Activated naive CD8-positive, alpha-beta T cell treated with anti-CD3 and anti-CD28 coated beads, Interleukin-2, amount 50 U/mL, for 24 hours (primary cell): Measurements from ENCODE around the gene USP22.
"Not testable (repeated sequence)": the region's sequence is repeated elsewhere in the genome, so short reads cannot be mapped to it uniquely, and the experiment has no call there.

Experiments used
- ATAC-seq: fragments of 150-1000 bp; cut with Tn5 transposase; one replicate; pipeline ENCODE4 v1.10.0; 2021
- DNase-seq: peaks from one replicate; pipeline ENCODE4 v3.0.0; 2021
- H3K27ac Mint-ChIP-seq: one replicate; pipeline ENCODE4 v1.8.0; 2021; ENCODE audit warnings: mild to moderate bottlenecking, mixed read lengths
- H3K27me3 Mint-ChIP-seq: one replicate; pipeline ENCODE4 v1.8.0; 2021; ENCODE audit warnings: mixed read lengths
- H3K36me3 Mint-ChIP-seq: one replicate; pipeline ENCODE4 v1.8.0; 2021; ENCODE audit warnings: low read depth, mixed read lengths
- H3K4me1 Mint-ChIP-seq: one replicate; pipeline ENCODE4 v1.8.0; 2021; ENCODE audit warnings: mixed read lengths
- H3K4me3 Mint-ChIP-seq: one replicate; pipeline ENCODE4 v1.8.0; 2021; ENCODE audit warnings: mild to moderate bottlenecking, moderate library complexity, mixed read lengths
- H3K9me3 Mint-ChIP-seq: one replicate; pipeline ENCODE4 v1.8.0; 2021; ENCODE audit warnings: mixed read lengths

USP22 gene

DNA sequence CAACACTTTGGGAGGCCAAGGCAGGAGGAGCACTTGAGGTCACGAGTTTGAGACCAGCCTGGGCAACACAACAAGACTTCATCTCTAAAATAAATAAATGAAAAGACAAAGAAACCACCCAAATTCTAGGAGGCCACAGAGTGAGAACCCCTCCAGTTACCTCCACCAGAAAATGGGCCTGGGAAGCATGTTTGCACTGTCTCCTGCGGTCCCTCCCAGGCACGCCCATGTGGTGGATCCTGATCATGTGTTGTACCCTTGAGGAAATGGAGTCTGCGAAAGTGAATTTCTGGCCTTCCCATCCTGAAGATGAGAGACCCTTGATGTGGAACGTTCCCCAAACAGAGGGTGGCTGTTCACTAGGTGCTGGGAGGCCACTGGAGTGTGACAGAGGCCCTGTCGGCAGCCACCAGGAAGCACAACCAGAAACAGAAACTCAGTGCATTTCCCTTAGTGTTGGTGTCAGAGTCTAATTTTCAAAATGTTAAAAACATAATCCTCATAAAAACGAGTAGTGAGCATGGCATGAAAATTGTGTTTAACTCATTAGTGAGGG, 19.2 kb upstream of the USP22 start:
- H3K36me3 Mint-ChIP-seq: no peaks in the 10 kb centered on the region
- peaks cover 3% of the 10 kb centered on the region for H3K27me3 Mint-ChIP-seq
- no peak overlapping the region for H3K4me3 Mint-ChIP-seq
- H3K4me1 Mint-ChIP-seq: peaks cover 4% of the 10 kb centered on the region
- ATAC-seq (no peak), DNase-seq (no peak)
- no peak overlapping the region for H3K27ac Mint-ChIP-seq
- no peaks in the 10 kb centered on the region for H3K9me3 Mint-ChIP-seq

DNA sequence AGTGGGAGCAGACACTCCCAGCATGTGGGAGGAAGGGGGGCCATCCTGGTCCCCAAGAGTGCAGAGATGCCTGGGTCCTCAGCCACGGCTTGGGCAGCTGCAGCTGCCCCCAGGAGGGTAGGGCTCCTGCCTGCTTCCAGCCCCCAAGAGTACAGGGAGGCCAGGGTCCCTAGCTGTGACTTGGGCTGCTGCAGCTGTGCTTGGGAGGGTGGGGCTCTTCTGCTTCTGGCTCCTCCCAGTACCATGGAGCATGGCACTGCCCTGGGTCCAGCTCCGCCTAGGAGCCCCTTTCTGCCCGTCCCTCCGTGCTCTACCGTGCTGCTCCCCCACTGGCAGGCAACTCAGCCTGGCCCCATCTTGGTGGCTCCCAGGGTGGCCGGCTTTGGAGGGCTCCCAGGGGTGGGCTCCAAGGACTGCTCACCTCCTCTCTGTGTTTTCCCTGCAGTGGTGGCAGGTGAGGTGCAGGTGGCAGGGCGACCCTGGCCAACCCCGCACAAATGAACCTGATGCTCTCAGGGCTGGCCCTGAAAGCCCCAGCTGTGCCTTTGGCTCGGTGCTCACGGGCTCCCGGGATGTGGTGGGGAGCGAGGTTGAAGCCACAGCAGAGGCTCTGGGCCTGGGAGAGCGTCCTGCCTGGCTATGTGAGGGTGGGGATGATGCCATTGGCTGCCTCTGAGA, 18.5 kb upstream of the USP22 start:
- no peak for ATAC-seq

GRCh38 chr17:21059761-21060160, 16.9 kb upstream of the USP22 start:
- ATAC-seq (no peak), DNase-seq (no peak)
- no peaks in the 10 kb centered on the region for H3K36me3 Mint-ChIP-seq
- H3K4me3 Mint-ChIP-seq: no peak overlapping the region
- no peak overlapping the region for H3K27ac Mint-ChIP-seq
- no peaks in the 10 kb centered on the region for H3K9me3 Mint-ChIP-seq
- peaks cover 4% of the 10 kb centered on the region for H3K4me1 Mint-ChIP-seq
- peaks cover 5% of the 10 kb centered on the region for H3K27me3 Mint-ChIP-seq

More for the DNA sequence above, 18.5 kb upstream of the USP22 start:
- H3K9me3 Mint-ChIP-seq: no peaks in the 10 kb centered on the region
- no peak overlapping the region for H3K4me3 Mint-ChIP-seq
- no peaks in the 10 kb centered on the region for H3K36me3 Mint-ChIP-seq
- H3K27ac Mint-ChIP-seq: no peak overlapping the region
- H3K4me1 Mint-ChIP-seq: peaks cover 4% of the 10 kb centered on the region
- H3K27me3 Mint-ChIP-seq: peaks cover 3% of the 10 kb centered on the region
- no peak for DNase-seq

GRCh38 chr17:21058098-21058893, 15.5 kb upstream of the USP22 start:
- Mint-ChIP-seq H3K4me1 (peaks cover 4% of the 10 kb centered on the region), H3K27me3 (peaks cover 8% of the 10 kb centered on the region), H3K4me3 (no peak overlapping the region), H3K9me3 (no peaks in the 10 kb centered on the region), H3K27ac (no peak overlapping the region), H3K36me3 (no peaks in the 10 kb centered on the region)
- ATAC-seq (no peak), DNase-seq (no peak)

DNA sequence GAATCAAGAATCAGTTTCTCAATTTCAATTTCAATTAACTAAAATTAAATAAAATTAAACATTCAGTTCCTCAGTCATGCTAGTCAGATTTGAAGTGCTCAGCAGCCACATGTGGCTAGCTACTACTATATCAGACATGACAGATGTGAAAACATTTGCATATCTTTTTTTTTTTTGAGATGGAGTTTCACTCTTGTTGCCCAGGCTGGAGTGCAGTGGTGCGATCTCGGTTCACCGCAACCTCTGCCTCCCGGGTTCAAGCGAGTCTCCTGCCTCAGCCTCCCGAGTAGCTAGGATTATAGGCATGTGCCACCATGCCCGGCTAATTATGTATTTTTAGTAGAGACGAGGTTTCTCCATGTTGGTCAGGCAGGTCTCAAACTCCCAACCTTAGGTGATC, 10.2 kb upstream of the USP22 start:
- not testable (repeated sequence) for H3K9me3 Mint-ChIP-seq, H3K4me1 Mint-ChIP-seq, DNase-seq, H3K27ac Mint-ChIP-seq, H3K4me3 Mint-ChIP-seq, H3K36me3 Mint-ChIP-seq, ATAC-seq
- H3K27me3 Mint-ChIP-seq: peaks cover 12% of the 10 kb centered on the region

GRCh38 chr17:21049457-21049856, 6.6 kb upstream of the USP22 start:
- H3K9me3 Mint-ChIP-seq: no peaks in the 10 kb centered on the region
- H3K27me3 Mint-ChIP-seq: peaks cover 7% of the 10 kb centered on the region
- DNase-seq (no peak), ATAC-seq (no peak)
- H3K27ac Mint-ChIP-seq: no peak overlapping the region
- peaks cover 3% of the 10 kb centered on the region for H3K4me1 Mint-ChIP-seq
- no peaks in the 10 kb centered on the region for H3K36me3 Mint-ChIP-seq
- no peak overlapping the region for H3K4me3 Mint-ChIP-seq

- DNase-seq: no peak
- no peaks in the 10 kb centered on the region for H3K9me3 Mint-ChIP-seq
- H3K27ac Mint-ChIP-seq: no peak overlapping the region
- no peak overlapping the region for H3K4me3 Mint-ChIP-seq
- ATAC-seq: no peak
- H3K27me3 Mint-ChIP-seq: peaks cover 3% of the 10 kb centered on the region
- H3K36me3 Mint-ChIP-seq: peaks cover 4% of the 10 kb centered on the region
- peaks cover 14% of the 10 kb centered on the region for H3K4me1 Mint-ChIP-seq
Measured at GRCh38 chr17:21046216-21046615, 3.4 kb upstream of the USP22 start.

GRCh38 chr17:21044971-21045370, 2.2 kb upstream of the USP22 start:
- peaks cover 3% of the 10 kb centered on the region for H3K27me3 Mint-ChIP-seq
- H3K4me3 Mint-ChIP-seq: no peak overlapping the region
- peaks cover 22% of the 10 kb centered on the region for H3K4me1 Mint-ChIP-seq
- ATAC-seq (no peak), DNase-seq (no peak)
- H3K36me3 Mint-ChIP-seq: peaks cover 12% of the 10 kb centered on the region
- H3K9me3 Mint-ChIP-seq: no peaks in the 10 kb centered on the region
- no peak overlapping the region for H3K27ac Mint-ChIP-seq

DNA sequence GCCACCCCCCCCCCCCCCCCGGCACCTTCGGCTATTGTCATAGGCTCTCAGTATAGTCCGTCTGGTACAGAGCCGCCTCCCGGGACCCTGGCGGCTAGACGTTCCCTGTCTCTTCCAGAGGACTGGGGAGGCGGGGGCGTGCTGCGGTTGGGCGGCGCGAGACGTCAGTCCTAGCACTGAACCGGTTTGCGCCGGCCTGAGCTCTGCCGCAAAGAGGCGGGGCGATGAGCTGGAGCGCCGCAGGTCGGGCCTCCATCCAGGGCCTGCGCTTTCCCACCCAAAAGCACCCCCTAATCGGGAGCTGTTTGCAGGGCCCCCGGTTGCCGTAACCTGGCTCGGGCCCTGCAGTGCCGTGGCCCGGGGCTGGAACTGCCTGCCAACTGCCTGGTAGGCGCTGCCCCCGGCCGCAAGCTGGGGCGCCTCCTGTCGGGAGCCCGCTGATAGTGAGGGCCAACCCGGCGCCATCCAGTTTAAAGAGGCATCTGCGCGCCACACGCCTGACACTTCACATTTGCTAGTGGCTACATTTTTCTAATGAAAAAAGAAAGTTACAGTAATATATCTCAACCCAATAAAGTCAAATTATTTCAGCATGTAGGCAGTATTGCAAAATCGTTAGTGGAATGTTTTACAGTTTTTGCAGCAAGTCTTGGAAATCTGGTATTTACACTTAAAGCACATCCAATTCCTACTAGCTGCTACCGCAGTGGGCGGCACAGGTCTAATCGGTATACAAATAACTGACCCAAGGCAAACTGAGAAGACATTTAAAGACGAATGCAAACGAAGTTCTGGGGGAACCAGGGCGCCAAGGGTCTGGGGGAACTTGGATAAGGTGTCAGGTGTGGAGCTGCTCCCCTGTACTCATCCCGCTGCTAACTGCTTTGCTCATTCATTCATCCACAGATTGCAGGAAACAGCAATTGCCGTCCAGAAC, 753 bp upstream of the USP22 start:
- Mint-ChIP-seq H3K27ac (peak overlapping the region; percentile 88), H3K4me1 (peaks cover 32% of the 10 kb centered on the region), H3K4me3 (peak overlapping the region; percentile 82), H3K27me3 (peaks cover under 1% of the 10 kb centered on the region), H3K36me3 (peaks cover 13% of the 10 kb centered on the region), H3K9me3 (no peaks in the 10 kb centered on the region)
- ATAC-seq (peak; percentile 93), DNase-seq (peak; percentile 97)

DNA sequence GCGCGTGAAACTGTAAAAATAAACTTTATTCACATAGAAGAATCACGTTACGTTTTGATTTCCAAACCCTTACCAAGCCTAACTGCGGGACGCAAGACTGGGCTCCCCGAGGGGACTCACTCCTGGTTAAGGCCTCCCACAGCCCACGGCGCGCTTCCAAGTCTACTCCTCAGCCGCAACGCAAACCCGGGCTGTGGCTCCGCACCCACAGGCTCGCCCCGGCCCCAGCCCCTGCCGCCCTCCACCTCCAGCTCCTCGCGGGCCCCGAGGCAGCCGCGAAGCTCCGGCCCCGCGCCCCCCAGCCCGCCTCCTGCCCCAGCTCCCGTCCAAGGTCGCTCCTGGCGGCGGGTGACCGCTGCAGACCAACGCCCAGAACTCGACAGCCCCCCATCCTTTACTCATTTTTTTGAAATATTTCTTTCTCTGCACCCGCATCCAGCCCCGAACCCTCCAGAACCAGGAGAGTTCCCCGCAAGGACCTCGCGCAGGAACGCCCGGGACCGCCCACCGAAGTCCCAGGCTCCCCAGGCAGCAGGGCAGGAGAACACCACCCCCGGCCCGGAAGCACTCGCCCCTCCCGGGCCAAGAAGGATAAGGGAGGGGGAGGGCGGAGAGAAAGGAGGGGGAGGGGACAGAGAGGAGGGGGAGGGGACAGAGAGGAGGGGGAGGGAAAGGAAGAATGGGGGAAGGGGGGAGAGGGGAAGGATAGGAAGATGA, 912 bp downstream of the USP22 start:
- H3K4me3 Mint-ChIP-seq: peak overlapping the region; percentile 96
- H3K27ac Mint-ChIP-seq: peak overlapping the region; percentile 93
- H3K27me3 Mint-ChIP-seq: no peaks in the 10 kb centered on the region
- peaks cover 23% of the 10 kb centered on the region for H3K36me3 Mint-ChIP-seq
- ATAC-seq: peak; percentile 18
- DNase-seq: peak; percentile 78
- H3K4me1 Mint-ChIP-seq: peaks cover 44% of the 10 kb centered on the region
- no peaks in the 10 kb centered on the region for H3K9me3 Mint-ChIP-seq

DNA sequence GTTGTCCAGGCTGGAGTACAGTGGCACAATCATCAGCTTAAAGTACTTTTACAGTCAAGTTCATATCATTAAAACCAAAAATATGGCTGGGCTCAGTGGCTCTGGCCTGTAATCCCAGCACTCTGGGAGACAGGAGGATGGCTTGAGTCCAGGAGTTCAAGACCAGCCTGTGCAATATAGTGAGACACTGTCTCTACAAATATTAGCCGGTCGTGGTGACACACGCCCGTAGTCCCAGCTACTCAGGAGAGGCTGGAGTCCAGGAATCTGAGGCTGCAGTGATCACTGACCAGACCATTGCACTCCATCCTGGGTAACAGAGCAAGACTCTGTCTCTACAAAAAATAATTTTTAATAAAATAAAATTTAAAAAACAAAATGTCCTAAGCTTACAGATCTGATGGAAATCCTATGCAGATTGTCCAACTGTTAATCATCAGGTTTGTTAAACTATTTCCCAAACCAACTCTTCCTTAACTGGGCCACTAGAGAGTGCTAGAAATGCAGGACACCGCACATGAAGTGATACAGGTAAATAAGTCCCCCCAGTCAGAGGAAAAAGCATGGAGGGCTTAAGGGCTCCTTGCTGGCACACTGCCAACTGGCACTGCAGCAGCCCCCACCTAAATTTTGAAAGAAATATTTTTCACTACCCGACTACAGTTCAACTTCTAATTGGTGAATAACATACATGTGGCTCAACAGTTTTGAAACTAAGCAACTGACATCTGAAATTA, 2.8 kb downstream of the USP22 start:
- peaks cover 62% of the 10 kb centered on the region for H3K4me1 Mint-ChIP-seq
- H3K27ac Mint-ChIP-seq: peak overlapping the region; percentile 93
- ATAC-seq (no peak), DNase-seq (peak; percentile 53)
- H3K36me3 Mint-ChIP-seq: peaks cover 37% of the 10 kb centered on the region
- no peaks in the 10 kb centered on the region for H3K27me3 Mint-ChIP-seq
- peak overlapping the region; percentile 96 for H3K4me3 Mint-ChIP-seq
- H3K9me3 Mint-ChIP-seq: no peaks in the 10 kb centered on the region

- peaks cover 49% of the 10 kb centered on the region for H3K36me3 Mint-ChIP-seq
- no peaks in the 10 kb centered on the region for H3K9me3 Mint-ChIP-seq
- DNase-seq (no peak), ATAC-seq (no peak)
- peaks cover 77% of the 10 kb centered on the region for H3K4me1 Mint-ChIP-seq
- peak overlapping the region; percentile 14 for H3K27ac Mint-ChIP-seq
- no peak overlapping the region for H3K4me3 Mint-ChIP-seq
- no peaks in the 10 kb centered on the region for H3K27me3 Mint-ChIP-seq
Measured at GRCh38 chr17:21037117-21037803, 5.6 kb downstream of the USP22 start.

DNA sequence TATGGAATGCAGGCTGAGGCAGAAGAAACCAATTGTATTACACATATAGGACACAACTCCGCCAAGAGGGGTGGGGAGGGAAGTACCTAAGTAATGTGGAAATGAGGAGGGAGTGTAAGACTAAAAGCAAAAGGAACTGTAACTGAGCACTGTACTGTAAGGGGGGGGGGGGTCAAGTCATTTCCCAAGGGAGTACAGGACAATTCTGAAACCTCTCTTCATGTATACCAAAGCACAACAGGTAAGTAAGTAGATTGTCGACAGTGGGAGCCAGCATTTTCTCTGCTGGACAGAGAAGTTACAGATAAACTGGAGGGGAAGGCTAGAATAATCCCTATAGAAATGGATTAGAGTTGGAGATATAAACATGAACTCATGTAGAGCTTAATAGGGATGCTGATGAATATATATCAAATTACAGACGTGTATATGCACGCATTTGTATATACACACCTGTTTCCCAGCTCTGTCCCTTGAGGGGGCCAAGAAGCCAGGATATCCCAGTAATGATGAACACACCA, 6.4 kb downstream of the USP22 start:
- H3K9me3 Mint-ChIP-seq: no peaks in the 10 kb centered on the region
- H3K4me3 Mint-ChIP-seq: peak overlapping the region; percentile 32
- H3K36me3 Mint-ChIP-seq: peaks cover 49% of the 10 kb centered on the region
- peak overlapping the region; percentile 14 for H3K27ac Mint-ChIP-seq
- H3K27me3 Mint-ChIP-seq: no peaks in the 10 kb centered on the region
- ATAC-seq: no peak
- H3K4me1 Mint-ChIP-seq: peaks cover 83% of the 10 kb centered on the region
- no peak for DNase-seq
